ENCODE results near the gene HEPACAM.
A peak's percentile ranks its signal among the peaks of the same experiment; 100 is the strongest.
"Not testable (repeated sequence)": the region's sequence is repeated elsewhere in the genome, so short reads cannot be mapped to it uniquely, and the experiment has no call there.

The HEPACAM gene, protein sequence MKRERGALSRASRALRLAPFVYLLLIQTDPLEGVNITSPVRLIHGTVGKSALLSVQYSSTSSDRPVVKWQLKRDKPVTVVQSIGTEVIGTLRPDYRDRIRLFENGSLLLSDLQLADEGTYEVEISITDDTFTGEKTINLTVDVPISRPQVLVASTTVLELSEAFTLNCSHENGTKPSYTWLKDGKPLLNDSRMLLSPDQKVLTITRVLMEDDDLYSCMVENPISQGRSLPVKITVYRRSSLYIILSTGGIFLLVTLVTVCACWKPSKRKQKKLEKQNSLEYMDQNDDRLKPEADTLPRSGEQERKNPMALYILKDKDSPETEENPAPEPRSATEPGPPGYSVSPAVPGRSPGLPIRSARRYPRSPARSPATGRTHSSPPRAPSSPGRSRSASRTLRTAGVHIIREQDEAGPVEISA

DNA sequence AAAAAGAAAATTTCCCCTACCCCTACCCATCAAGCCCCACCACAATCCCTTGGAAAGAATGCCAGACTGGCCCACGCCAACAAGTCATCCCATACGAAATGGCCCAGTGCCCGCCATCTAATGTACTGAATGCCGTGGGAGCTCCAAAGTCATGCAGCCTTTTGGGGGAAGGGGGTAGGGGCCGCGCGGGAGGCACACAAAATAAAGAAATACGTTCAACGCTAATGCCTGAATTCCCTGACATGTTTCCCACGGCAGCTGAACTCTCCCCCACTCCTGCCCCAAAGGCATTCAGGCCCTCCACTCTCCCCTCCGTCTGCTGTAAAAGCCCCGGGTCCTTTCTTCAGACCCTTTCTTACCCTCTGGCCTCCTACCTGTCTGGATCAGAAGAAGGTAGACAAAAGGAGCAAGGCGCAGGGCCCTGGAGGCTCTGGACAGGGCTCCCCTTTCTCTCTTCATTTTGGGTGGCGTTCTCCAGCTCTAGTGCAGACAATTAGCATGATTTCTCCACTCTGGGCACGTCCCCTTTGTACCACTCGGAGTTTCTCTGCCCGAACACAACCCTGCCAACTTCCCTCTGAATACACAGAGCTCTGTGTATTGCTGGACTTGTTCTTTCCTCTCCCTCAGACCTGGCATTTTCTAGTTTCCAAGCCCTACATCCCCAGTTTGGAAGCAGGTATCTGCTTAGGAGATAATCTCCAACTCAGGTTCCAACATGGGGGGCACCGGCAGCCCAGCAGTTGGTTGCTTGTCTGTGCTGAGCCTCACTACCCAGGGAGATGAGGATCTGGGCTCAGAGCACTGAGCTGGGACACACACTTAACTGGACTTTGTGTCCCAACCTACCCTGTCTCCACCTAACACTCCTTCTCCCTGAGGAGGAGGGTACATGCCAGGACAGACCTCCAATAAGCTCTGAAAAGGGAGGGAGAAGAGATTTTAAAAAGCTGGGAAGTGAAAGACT, at the start of gene HEPACAM:
HEPACAM (minus strand) TSS at position 500 of the 967 bp plus-strand sequence; CDS start at position 459, 41 bp downstream.
- no peak for DNase-seq

DNA sequence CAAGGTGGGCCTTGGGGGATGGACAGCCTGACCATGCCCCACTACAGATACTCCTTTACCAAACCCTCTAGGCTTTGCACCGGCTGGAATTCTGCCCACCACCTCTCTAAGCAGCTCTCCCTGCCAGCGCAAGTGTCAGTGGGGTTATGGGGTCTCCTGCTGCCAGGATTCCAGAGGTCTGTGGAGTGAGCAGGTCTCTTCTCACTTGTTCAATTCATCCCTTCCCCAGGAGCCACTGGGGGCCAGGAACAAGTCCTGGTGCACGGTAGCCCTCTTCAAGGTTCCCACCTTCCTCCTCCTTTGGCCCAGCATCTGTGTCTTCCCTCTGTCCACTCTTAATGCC, 48.6 kb upstream of the HEPACAM start:
- DNase-seq, result no peak

DNA sequence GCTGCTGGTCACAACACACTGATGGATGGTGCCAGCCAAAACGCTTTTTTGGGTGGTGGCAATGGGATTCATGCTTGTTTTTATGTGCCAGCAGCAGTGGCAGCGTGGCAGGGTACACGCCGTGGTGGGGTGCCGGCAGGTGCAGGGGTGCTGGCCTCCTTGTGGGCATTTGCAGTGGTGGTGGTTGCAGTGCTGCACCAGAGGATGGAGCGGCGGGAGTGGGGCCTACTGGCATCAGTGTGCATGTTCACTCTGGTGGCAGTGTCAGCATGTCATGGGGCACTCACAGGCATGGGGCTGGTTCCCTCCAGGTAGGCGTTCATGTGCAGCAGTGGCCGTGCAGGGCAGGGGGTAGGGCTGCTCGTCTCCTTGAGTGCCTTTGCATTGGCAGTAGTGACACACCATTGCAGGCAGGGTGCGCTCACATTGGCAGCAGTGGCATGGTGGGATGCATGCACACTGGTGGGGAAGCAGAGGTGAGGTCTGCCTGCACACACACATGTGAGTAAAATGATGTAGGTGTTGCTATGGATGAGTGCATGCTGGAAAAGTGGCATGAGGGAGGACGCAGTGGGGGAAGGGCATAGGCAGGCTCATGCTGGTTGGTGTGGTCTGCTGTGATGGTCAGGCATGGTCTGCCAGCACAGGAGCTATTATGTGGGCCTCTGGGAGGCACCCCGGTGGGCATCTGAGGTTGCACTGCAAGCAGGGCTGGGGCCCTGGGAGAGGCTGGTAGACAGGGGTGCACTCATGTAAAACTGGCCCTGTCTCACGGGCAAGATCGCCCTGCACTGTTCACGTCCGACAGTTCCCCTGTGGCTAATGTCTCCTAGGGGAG, 48.0 kb upstream of the HEPACAM start:
- DNase-seq, result no peak

DNA sequence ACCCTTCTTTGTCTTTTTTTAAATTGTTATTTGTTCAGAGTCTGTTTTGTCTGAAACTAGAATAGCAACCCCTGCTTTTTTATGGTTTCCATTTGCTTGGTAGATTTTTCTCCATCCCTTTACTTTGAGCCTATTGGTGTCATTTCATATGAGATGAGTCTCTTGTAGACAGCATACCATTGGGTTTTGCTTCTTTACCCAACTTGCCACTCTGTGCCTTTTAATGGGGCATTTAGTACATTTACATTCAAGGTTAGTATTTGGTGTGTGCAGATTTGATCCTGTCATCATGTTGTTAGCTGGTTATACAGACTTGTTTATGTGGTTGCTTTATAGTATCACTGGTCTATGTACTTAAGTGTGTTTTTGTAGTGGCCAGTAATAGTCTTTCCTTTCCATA, 46.2 kb upstream of the HEPACAM start:
- no peak for DNase-seq

DNA sequence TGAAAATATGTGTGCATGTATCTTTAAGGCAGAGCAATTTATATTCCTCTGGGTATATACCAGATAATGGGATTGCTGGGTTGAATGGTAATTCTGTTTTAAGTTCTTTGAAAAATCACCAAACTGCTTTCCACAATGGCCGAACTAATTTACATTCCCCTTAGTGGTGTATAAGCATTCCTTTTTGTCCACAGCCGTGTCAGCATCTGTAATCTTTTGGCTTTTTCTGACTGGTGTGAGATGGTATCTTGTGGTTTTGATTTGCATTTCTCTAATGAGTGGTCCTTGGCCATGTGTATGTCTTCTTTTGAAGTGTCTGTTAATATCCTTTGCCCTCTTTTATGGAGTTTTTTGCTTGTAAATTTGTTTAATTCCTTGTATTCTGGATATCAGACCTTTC, 42.5 kb upstream of the HEPACAM start:
- no peak for DNase-seq

DNA sequence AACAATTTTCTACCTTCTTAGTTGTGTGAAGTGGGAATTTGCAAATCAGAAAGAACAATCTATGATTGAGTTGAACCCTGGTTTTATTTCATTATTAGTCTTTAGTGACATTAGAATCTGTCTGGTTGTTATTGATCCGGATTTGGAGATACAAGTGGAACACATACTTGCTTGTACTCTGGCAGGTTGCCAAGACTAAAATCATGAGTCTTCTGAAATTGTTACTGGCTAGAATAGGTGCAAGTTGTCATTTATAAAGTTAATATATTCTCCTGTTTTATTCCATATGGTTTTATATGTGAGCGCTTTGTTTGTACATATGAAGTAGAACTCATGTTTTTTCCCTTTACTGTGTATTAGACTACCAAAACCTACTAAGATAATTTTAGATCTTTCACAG, 41.2 kb upstream of the HEPACAM start:
- no peak for DNase-seq

DNA sequence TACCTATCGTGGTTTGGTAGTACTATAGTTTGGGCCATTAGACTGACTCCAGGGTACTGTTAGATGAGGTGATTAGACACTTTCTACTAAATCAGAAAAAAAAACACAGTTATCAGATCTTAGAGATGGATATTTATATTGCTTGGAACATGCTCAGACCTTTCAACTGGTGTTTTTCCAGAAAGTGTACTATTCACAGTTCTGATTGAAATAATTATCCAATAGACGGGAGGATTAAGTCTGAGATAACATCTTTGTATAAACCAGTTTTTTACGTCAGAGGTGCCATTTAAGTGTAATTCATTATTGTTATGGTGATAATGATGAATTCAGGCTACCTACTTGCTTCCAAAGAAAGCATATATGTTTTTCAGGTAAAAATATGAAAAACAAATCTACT, 40.7 kb upstream of the HEPACAM start:
- DNase-seq, result no peak

DNA sequence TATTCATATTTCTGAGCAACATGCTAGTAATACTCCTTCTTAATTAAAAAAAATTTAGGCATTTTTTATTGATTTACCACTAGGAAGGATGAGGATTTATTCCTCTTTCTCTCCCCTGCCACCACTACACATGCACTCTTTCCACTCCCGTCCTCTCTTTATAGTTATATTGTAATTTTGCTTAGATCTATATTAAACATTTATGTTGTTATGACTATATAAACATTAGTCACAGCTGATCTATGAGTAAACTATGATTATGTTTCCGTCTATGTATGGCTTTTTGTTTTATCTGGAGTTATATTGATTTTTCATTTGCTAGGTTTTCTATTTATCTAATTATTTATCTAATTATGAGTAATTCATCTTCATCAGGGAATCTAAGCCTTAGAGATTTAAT, 36.0 kb upstream of the HEPACAM start:
- no peak for DNase-seq

DNA sequence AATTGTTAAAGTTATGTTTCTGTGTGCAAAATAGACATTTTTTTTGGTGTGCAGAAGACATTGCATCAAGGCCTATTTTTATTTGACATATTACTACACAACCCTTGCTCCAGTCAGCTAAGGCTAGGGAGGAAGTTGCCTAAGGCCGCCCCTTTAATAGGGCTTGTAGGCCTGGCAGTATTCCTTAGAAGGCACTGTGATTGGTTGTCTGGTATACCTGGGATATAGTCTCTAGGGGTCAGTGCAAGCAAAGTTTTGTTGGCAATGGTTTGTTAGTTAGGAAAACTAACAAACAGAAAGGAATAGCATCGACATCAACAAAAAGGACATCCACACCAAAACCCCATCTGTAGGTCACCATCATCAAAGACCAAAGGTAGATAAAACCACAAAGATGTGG, 35.1 kb upstream of the HEPACAM start:
- no peak for DNase-seq

DNA sequence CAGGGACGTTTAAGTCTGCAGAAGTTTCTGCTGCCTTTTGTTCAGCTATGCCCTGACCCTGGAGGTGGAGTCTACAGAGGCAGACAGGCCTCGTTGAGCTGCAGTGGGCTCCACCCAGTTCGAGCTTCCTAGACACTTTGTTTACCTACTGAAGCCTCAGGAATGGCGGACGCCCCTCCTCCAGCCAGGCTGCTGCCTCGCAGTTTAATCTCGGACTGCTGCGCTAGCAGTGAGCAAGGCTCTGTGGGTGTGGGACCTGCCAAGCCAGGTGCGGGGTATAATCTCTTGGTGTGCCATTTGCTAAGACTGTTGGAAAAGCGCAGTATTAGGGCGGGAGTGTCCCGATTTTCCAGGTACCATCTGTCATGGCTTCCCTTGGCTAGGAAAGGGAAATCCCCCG, 32.4 kb upstream of the HEPACAM start:
- DNase-seq, result not testable (repeated sequence)

DNA sequence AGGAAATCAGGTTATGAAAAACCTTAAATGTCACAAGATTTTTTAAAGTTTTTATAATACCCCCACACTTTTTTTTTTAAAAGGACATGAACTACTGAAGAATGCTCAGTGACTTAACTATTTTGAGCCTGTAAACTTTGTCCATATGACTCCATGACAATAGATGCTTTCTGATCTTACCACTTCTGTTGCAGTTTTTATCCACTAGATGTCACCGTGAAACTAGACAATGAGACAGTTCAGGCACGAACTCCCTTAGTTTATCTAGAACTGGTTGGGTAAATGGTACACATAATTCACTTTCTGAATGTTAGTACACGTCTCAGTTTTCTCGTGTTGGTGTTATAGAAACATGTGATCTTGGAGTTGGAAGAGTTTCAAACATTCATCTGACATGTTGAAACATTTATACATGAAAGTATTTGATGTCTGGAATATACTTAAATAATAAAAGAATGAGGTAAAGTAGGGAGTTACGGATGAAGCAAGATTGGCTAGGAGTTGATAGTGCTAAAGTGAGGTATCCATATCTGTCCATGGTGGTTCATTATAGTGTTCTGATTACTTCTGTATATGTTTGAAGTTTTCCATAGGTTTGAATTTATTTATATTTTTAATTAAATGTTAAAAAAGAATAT, 26.2 kb upstream of the HEPACAM start:
- DNase-seq, result peak; percentile 60

DNA sequence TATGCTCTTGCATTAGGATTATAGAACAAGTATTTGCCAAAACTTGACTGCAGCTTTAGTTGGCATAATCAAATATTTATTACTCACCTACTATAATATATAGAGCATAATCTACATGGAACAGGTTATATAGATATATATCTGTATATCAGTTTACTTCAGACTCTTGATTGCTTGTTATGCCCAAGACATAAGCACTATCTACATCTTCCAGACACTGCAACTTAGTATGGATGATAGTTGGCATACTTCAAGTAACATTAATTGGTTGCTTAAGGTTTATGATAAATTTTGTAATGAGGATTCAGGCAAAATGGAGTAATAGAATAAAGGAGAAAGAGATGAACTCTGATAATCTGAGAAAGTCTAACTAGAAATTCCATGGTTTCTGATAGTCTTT, 19.2 kb upstream of the HEPACAM start:
- DNase-seq, result no peak

DNA sequence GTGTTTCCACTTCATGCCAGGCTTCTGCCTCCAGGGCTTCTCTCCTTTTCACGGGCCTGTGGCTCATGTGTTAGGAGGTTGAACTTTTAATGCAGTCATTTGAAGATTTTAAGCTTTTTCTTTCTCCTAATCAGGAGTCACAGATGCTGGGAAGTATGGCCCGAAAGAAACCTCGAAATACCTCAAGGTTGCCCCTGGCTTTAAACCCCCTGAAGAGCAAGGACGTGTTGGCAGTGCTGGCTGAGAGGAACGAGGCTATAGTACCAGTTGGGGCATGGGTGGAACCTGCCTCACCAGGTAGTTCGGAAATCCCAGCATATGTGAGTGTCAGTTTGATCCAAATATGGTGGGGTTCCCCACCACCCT, 18.7 kb upstream of the HEPACAM start:
- DNase-seq, result no peak

DNA sequence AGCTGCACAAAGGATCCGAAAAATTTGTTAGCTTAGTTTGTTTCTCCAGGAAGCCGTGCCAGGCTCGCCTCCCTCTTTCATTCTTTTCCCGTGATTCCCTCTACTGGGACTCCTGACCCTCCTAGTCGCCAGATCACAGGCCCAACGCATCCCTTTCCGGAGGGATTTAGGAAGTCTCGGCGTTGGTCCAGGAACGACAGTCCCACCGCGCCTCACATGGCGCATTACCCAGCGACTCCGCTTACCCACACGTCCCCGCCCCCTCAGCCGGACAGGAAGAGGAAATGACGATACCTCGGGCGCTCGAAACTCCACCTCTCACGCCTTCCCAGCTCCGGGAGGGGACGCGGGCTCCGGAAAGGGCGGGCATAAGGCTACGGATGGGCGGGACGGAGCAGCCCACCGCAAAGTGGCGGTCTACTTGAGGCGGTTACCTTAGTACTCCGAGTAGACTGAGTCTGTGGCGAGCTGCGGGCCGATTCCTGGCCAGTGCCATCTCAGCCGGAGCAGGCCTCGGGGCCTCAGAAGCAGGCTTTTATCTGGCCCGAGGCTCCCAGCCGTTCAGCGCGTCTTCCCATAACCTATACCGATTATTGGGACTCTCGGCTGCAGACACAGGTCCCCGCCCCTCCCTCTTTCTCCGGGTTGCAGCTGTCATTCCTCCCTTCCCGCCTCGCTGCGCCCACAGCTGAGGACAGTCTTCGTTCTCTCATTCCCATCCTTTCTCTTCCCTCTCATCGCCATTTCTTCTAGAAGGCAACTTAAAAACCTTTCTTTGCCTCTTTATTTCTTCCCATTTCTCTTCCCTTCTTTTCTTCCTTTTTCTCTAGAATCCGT, 18.1 kb upstream of the HEPACAM start, which contains the start of gene CCDC15:
CCDC15 (plus strand) TSS at position 450 of the 837 bp plus-strand sequence. CDS start 531 bp downstream, outside the sequence.
- peak; percentile 97 for DNase-seq

DNA sequence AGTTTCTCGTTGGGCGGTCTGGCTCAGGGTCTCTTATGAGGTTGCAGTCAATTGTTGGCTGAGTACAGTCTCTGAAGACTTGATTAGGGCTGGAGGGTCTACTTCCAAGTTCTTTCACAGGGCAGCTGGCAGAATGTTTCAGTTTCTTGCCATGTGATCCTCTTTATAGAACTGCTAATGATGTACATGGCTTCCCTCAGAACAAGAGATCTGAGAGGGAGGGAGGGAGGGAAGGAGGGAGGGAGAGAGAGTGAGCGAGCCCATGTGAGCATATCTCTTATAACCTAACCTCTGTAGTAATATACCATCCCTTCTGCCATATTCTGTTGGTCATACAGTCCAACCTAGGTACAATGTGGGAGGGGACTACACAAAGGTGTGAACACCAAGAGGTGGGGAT, 15.5 kb upstream of the HEPACAM start:
- DNase-seq, result no peak

DNA sequence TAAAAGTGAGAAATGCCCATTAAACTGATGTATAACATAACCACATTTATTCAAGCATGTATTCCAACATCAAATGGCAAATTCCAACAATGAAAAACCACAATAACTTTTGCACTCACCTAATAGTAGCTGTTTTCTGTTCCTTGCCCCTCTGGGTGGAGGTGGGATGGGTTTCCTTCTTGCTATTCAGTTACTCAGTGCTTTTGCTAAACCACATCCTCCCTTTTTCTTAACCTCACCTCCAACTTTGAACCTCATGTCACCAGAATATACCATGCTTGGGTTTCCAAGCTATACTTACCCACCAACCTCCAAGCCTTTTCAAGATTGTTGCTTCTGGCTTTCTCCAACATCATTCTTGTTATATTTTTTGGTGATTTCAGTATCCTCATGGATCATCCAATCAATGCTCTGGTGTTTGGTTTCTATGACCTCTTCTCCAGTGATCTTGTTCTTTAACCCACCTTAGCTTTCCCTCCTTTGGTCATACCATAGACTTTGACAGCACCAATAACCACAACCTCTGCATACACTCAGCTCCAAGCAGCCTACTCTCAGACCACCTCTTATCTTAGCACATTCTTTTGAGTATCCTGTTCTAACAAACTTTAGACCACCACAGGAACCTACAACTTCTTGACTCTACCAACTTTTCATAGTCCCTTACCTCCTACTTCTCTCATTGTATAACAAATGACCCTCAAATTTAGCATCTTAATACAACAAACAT, 14.9 kb upstream of the HEPACAM start:
- DNase-seq, result no peak

DNA sequence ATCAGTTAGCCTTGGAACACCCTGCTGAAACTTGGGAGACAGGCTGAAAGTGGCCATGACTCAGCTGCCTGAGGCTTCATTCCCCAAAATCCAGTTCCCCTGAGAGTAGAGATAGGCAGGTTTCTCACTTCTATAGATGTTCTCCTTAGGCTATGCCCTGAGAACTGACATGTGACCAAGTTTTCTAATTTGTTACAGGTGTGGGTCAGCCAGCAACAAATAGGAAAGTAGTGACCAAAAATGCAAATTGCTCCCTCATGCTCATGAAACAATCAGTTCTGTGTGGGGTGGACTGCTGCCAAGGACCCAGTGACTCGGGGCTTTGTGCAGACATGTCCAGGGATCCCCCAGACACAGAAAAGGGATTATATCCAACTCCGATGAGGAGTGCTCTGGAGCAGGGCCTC, 10.9 kb upstream of the HEPACAM start:
- no peak for DNase-seq

DNA sequence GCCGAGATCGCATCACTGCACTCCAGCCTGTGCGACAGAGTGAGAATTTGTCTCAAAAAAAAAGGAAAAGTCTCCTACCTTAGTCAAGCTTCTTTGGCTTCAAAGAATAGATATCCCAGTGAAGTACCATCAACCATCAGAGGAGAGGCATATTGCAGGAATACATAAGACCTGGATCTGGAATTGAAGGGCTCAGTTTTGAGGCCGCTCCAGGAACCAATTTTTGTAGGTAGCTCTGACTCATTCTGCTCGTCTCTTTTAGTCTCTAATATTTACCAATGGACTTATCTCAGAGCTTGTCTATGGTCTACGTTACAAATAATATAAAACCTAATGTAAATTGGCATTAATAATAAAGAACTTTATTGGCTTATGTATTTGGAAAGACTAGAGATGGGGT, 10.0 kb upstream of the HEPACAM start:
- no peak for DNase-seq

DNA sequence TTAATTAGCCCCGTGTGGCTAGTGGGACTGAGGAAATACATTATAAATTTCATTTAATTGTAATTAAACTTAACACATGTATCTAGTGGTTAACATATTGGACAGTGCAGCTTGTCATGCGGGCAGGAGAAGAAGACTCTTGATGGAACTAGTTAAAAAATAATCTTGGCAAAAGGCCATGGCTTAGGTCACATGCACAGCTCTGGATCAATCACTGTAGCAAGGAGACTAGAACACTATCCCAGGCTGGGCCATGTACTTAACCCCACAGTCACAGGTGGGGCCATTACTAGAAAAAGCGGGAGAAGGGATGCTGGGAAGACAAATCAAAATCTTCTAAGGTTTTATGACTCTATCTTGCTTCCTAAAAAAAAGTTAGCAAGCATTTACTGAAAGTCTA, 8.7 kb upstream of the HEPACAM start:
- DNase-seq, result no peak

DNA sequence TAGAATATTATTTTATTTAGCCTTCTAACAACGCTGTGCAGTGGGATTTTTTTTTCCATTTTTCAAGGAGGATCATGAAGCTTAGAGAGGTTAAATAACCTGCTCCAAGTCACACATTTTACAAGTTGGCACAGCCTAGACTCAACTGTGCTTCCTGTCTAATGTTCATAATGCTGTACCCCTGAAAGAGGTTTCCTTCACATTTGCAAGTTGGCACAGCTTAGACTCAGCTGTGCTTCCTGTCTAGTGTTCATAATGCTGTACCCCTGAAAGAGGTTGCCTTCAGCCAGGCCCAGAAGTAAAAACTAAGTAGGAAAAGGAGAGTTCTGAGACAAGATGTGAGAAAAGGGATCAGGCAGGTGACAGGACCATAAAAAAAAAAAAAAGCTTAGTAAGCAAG, 7.9 kb upstream of the HEPACAM start:
- no peak for DNase-seq

DNA sequence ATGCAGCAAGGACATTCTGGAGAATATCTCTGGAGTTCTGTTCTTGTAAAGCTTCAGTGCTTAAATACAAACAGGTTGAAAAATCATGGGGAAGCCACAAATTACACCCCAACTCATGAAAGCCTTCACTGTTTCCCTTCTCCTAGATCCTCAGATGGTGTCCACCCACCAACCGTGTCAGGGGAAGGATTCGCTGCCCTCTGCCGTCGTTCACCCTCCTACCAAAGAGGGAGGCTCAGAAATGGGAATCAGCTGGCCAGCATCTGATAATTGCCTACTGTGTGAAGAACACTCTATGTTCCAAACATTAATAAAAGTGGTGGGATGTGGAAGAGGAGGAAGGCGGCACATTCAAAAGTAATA, 7.4 kb upstream of the HEPACAM start:
- no peak for DNase-seq

Measured in NCI-H446 treated with DMSO at 0.1 percent for 48 hours (cell line).